WERI-Rb-1 (cell line): ENCODE results near the gene FUS.
"Not testable (repeated sequence)": the region's sequence is repeated elsewhere in the genome, so short reads cannot be mapped to it uniquely, and the experiment has no call there.

ENCODE experiments used
- DNase-seq: peaks from one replicate; pipeline ENCODE4 v3.0.0-alpha.2; 2020
- H3K27ac ChIP-seq: fragments of 250-450 bp; sonication (Bioruptor Pico); 2 replicates; pipeline ENCODE4 v1.5.1; 2020; ENCODE audit warnings: mild to moderate bottlenecking, moderate library complexity
- H3K27me3 ChIP-seq: fragments of 250-450 bp; sonication (Bioruptor Pico); 2 replicates; pipeline ENCODE4 v1.5.1; 2021; ENCODE audit warnings: mild to moderate bottlenecking, low read depth, moderate library complexity; ENCODE audit not compliant: insufficient read depth, severe bottlenecking
- H3K36me3 ChIP-seq: fragments of 250-450 bp; sonication (Bioruptor Pico); 2 replicates; pipeline ENCODE4 v1.5.1; 2020; ENCODE audit warnings: mild to moderate bottlenecking, moderate library complexity
- H3K4me3 ChIP-seq: 2 replicates; pipeline ENCODE4 v1.5.1; 2011; ENCODE audit warnings: low read depth, mild to moderate bottlenecking, control low read depth, low read length
- H3K9me3 ChIP-seq: fragments of 250-450 bp; sonication (Bioruptor Pico); 2 replicates; pipeline ENCODE4 v1.5.1; 2021; ENCODE audit warnings: mild to moderate bottlenecking, moderate library complexity; ENCODE audit not compliant: severe bottlenecking
- TF ChIP-seq, protein P1 (sequence below): IDR thresholded peaks from 2 replicates; pipeline ENCODE4 v1.5.1; 2011; ENCODE audit warnings: low read depth, mild to moderate bottlenecking, control low read depth, inconsistent platforms, low read length

Gene FUS

DNA sequence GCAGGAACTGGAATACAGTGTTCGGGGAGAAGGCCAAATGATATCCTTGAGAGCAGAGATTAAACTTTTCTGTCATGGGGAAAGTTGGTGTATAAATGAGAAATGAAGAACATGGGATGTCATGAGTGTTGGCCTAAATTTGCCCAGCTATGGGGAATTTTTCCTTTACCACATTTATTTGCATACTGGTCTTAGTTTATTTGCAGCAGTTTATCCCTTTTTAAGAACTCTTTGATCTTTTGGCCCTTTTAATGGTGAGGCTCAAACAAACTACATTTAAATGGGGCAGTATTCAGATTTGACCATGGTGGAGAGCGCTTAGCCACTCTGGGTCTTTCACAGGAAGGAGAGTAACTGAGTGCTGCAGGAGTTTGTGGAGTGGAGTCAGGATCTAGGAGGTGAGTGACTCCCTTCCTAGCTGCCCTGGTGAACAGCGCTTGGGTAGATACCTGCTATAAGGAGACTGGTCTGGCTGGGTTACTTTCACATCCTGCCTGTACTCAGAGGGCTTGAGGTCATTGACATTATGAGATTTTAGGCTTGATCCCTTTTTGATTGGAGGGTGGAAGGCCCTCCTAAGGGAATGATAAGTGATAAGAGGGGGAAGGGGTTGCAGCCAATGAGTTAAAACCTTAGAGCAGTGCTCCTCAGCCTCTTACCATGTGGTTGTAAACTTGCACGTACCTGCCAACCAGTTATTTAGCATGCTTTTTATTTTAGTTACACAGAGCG lies 11.9 kb downstream of the FUS start:
- TF ChIP-seq, protein P1, sequence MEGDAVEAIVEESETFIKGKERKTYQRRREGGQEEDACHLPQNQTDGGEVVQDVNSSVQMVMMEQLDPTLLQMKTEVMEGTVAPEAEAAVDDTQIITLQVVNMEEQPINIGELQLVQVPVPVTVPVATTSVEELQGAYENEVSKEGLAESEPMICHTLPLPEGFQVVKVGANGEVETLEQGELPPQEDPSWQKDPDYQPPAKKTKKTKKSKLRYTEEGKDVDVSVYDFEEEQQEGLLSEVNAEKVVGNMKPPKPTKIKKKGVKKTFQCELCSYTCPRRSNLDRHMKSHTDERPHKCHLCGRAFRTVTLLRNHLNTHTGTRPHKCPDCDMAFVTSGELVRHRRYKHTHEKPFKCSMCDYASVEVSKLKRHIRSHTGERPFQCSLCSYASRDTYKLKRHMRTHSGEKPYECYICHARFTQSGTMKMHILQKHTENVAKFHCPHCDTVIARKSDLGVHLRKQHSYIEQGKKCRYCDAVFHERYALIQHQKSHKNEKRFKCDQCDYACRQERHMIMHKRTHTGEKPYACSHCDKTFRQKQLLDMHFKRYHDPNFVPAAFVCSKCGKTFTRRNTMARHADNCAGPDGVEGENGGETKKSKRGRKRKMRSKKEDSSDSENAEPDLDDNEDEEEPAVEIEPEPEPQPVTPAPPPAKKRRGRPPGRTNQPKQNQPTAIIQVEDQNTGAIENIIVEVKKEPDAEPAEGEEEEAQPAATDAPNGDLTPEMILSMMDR: no peak
- Histone ChIP-seq H3K27me3 (no peaks in the 10 kb centered on the region), H3K9me3 (no peaks in the 10 kb centered on the region), H3K36me3 (peaks cover 100% of the 10 kb centered on the region), H3K4me3 (no peak overlapping the region), H3K27ac (no peak overlapping the region; the same call in 1 of the 2 replicates)
- DNase-seq: no peak

DNA sequence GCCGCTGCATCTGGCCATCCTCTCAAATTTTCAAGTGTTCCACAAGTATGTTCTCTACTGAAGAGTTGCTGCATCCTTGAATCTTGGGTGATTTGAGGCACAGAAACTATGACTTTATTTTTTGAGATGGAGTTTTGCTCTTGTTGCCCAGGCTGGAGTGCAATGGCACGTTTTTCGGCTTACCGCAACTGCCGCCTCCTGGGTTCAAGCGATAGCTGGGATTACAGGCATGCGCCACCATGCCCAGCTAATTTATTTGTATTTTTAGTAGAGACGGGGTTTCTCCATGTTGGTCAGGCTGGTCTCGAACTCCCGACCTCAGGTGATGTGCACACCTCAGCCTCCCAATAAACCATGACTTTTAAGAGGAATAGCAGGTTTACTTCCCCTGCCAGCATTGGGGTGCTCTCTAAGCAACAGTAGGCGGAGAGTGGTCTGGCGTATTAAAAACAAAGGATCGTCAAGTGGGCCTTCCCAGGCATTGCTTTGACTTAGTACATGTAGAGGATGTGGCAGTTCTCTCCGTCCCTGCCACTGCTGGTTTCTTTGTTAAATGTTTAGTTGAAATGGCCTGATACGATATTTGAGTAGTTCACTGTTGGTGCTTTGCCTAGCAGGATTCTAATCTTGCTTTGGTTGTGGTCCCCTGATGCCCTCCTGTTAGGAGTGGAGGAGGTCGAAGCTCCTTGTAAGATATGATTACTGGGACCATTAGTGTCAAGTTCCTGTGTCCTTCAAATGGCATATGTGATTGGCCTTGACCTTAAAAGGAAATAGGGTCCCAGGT lies 13.1 kb downstream of the FUS start:
- H3K27ac ChIP-seq: no peak overlapping the region
- no peaks in the 10 kb centered on the region for H3K27me3 ChIP-seq
- TF ChIP-seq, protein P1: no peak
- peaks cover 93% of the 10 kb centered on the region for H3K36me3 ChIP-seq
- no peak for DNase-seq
- no peaks in the 10 kb centered on the region for H3K9me3 ChIP-seq
- H3K4me3 ChIP-seq: no peak overlapping the region

DNA sequence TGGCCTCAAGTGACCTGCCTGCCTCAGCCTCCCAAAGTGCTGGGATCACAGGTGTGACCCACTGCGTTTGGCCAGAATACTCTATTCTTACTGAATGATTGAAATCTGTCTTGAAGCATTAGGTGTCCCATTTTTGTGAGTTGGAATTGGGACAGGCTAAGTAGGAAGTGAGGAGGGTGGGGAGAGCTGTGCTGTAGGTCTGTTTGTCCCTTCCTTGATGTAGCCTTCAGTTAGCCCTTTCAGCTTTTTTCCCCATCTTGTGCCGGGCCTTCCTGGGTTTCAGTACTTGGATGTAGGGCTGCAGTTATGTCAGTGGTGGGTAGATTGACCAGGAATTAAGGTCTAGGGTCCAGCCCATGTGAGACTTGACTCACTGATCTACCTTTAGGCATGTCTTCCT lies 13.9 kb downstream of the FUS start:
- no peaks in the 10 kb centered on the region for H3K9me3 ChIP-seq
- no peak for DNase-seq
- no peak overlapping the region for H3K27ac ChIP-seq
- no peak overlapping the region for H3K4me3 ChIP-seq
- no peaks in the 10 kb centered on the region for H3K27me3 ChIP-seq
- TF ChIP-seq, protein P1: no peak
- H3K36me3 ChIP-seq: peaks cover 85% of the 10 kb centered on the region

DNA sequence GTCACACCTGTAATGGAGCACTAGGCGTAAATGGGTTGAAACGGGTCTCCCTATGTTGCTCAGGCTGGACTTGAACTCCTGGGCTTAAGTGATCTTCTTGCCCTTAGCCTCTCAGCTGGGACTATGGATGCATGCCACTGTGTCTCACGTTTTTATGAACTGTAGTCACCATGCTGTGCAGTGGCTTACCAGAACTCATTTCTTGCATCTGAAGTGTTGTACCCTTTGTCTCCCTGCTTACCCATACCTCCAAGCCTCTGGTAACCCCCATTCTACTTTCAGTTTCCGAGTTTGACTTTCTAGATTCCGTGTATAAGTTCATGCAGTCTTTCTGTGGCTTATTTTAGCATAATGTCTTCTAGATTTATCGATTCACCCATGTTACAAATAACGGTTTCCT lies 15.0 kb downstream of the FUS start:
- DNase-seq: no peak
- Histone ChIP-seq H3K4me3 (no peak overlapping the region), H3K27me3 (no peaks in the 10 kb centered on the region), H3K9me3 (no peaks in the 10 kb centered on the region), H3K27ac (no peak overlapping the region), H3K36me3 (peaks cover 84% of the 10 kb centered on the region)
- TF ChIP-seq, protein P1: no peak

DNA sequence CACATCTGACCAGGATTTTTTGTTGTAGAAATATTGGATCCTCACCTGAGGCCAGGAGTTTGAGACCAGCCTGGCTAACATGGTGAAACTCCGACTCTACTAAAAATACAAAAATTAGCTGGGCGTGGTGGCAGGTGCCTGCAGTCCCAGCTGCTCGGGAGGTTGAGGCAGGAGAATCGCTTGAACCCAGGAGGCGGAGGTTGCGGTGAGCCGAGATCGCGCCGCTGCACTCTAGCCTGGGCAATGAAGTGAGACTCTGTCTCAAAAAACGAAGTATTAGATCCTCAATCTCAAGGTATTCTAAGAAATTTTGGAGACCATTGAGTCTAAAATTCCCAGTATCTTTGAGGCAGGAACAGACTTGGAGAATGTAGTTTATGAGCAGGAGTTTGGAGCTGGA lies 15.9 kb downstream of the FUS start:
- not testable (repeated sequence) for H3K4me3 ChIP-seq, H3K27me3 ChIP-seq, DNase-seq, H3K27ac ChIP-seq, H3K9me3 ChIP-seq
- H3K36me3 ChIP-seq: peaks cover 76% of the 10 kb centered on the region

DNA sequence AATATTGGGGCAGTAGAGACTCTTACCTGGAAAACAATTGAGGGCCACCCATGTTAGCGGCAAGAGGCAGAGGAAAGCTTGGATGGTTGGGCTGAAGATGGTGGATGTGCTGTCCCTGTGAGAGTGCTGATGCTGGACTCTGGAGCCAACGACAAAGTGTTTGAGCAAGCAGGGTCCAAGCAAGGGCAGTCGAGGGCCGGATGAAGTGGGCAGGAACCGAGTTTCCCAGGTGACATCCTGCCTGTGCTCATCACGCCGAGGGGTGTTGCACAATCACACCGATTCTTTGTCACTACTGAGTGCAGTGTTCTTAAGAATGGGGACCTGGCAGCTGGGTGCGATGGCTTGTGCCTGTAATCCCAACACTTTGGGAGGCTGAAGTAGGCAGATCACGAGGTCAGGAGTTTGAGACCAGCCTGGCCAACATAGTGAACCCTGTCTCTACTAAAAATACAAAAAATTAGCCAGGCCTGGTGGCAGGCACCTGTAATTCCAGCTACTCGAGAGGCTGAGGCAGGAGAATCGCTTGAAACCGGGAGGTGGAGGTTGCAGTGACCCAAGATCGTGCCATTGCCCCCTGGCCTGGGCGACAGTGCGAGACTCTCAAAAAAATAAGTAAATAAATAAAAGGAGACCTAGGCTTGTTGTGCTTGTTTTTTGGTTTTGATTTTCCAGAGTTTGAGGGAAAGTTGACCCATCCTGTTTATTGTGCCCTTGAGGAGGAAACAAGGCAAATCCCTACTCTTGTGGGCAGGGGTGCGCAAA lies 16.6 kb downstream of the FUS start:
- H3K9me3 ChIP-seq: no peaks in the 10 kb centered on the region
- peaks cover 69% of the 10 kb centered on the region for H3K36me3 ChIP-seq
- TF ChIP-seq, protein P1: no peak
- no peak overlapping the region for H3K27ac ChIP-seq
- no peak overlapping the region for H3K4me3 ChIP-seq
- no peaks in the 10 kb centered on the region for H3K27me3 ChIP-seq
- no peak for DNase-seq
